Liver (tissue), 9 donors: ENCODE measurements around the gene PPP1R3A. TPM values are rescaled to one million over a fixed set of nuclear protein-coding genes. Genes with fewer than 3 reads are reported as not detected.

ENCODE experiments used
- DNase-seq: peaks from one replicate; pipeline ENCODE4 v3.0.0-alpha.2; 2017; ENCODE audit warnings: low spot score
- H3K27ac ChIP-seq, 2 donors: one replicate each; pipeline ENCODE4 v1.7.0; 2013; ENCODE audit warnings: inconsistent platforms in 2 of 2, low read length in 2 of 2, control low read depth in 1 of 2, low read depth in 1 of 2, mild to moderate bottlenecking in 1 of 2
- H3K27me3 ChIP-seq, 4 donors: one replicate each; pipeline versions ENCODE4 v1.6.1 to v1.7.0; 2013; ENCODE audit warnings: low read length in 3 of 4, inconsistent platforms in 1 of 4, mild to moderate bottlenecking in 1 of 4, moderate library complexity in 1 of 4; ENCODE audit not compliant: control insufficient read depth in 4 of 4, insufficient read depth in 4 of 4
- H3K36me3 ChIP-seq, 4 donors: one replicate each; pipeline versions ENCODE4 v1.6.1 to v1.7.0; 2013; ENCODE audit warnings: low read length in 3 of 4, mild to moderate bottlenecking in 3 of 4, low read depth in 1 of 4, moderate library complexity in 1 of 4; ENCODE audit not compliant: control insufficient read depth in 4 of 4, insufficient read depth in 3 of 4
- H3K4me1 ChIP-seq, 4 donors: one replicate each; pipeline versions ENCODE4 v1.6.1 to v1.7.0; 2013; ENCODE audit warnings: low read length in 3 of 4, mild to moderate bottlenecking in 3 of 4, moderate library complexity in 1 of 4; ENCODE audit not compliant: control insufficient read depth in 4 of 4, insufficient read depth in 4 of 4
- H3K4me3 ChIP-seq, 3 donors: one replicate each; pipeline versions ENCODE4 v1.6.1 to v1.7.0; 2013; ENCODE audit warnings: low read length in 3 of 3, control low read depth in 1 of 3, low read depth in 1 of 3, mild to moderate bottlenecking in 1 of 3
- H3K9ac ChIP-seq, 2 donors: one replicate each; pipeline ENCODE4 v1.7.0; 2013; ENCODE audit warnings: low read length in 2 of 2, mild to moderate bottlenecking in 2 of 2, moderate library complexity in 2 of 2, control low read depth in 1 of 2, low read depth in 1 of 2
- H3K9me3 ChIP-seq, 4 donors: one replicate each; pipeline versions ENCODE4 v1.6.1 to v1.7.0; 2013; ENCODE audit warnings: low read length in 3 of 4; ENCODE audit not compliant: control insufficient read depth in 4 of 4
- ATF3 ChIP-seq: IDR thresholded peaks from 2 replicates; pipeline ENCODE4 v1.6.1; 2016; ENCODE audit warnings: antibody characterized with exemption
- CTCF ChIP-seq: fragments of 150-350 bp; IDR thresholded peaks from 2 replicates; pipeline ENCODE4 v1.5.1; 2017; ENCODE audit warnings: improper control_type of control experiment, low read depth, low read length; ENCODE audit not compliant: missing input control
- EGR1 ChIP-seq, 2 donors: IDR thresholded peaks; 2 replicates each; pipeline ENCODE4 v1.6.1; 2016 to 2018; ENCODE audit warnings: antibody characterized with exemption in 2 of 2, low read depth in 2 of 2
- FOXA1 ChIP-seq: IDR thresholded peaks from 2 replicates; pipeline ENCODE4 v1.6.1; 2016; ENCODE audit warnings: antibody characterized with exemption
- FOXA2 ChIP-seq: IDR thresholded peaks from 2 replicates; pipeline ENCODE4 v1.6.1; 2016; ENCODE audit warnings: antibody characterized with exemption
- GABPA ChIP-seq, 2 donors: IDR thresholded peaks in 1 of 2; conservative IDR thresholded peaks in 1 of 2; 2 replicates each; pipeline ENCODE4 v1.6.1; 2016; ENCODE audit warnings: antibody characterized with exemption in 2 of 2, mild to moderate bottlenecking in 1 of 2, moderate library complexity in 1 of 2
- HNF4A ChIP-seq, 2 donors: conservative IDR thresholded peaks; 2 replicates each; pipeline ENCODE4 v1.6.1; 2016; ENCODE audit warnings: antibody characterized with exemption in 2 of 2, mild to moderate bottlenecking in 2 of 2
- HNF4G ChIP-seq: IDR thresholded peaks from 2 replicates; pipeline ENCODE4 v1.6.1; 2016; ENCODE audit warnings: antibody characterized with exemption
- JUND ChIP-seq, 2 donors: IDR thresholded peaks; 2 replicates each; pipeline ENCODE4 v1.6.1; 2016; ENCODE audit warnings: antibody characterized with exemption in 2 of 2
- MAX ChIP-seq: IDR thresholded peaks from 2 replicates; pipeline ENCODE4 v1.6.1; 2016; ENCODE audit warnings: antibody characterized with exemption
- NR2F2 ChIP-seq: IDR thresholded peaks from 2 replicates; pipeline ENCODE4 v1.6.1; 2016; ENCODE audit warnings: antibody characterized with exemption
- RAD21 ChIP-seq, 2 donors: IDR thresholded peaks; 2 replicates each; pipeline ENCODE4 v1.6.1; 2016; ENCODE audit warnings: antibody characterized with exemption in 2 of 2, mild to moderate bottlenecking in 2 of 2
- REST ChIP-seq: IDR thresholded peaks from 2 replicates; pipeline ENCODE4 v1.6.1; 2016; ENCODE audit warnings: antibody characterized with exemption, mild to moderate bottlenecking
- RXRA ChIP-seq, 2 donors: IDR thresholded peaks; 2 replicates each; pipeline ENCODE4 v1.6.1; 2017 to 2018; ENCODE audit warnings: antibody characterized with exemption in 2 of 2, mild to moderate bottlenecking in 1 of 2
- SP1 ChIP-seq: IDR thresholded peaks from 2 replicates; pipeline ENCODE4 v1.6.1; 2018; ENCODE audit warnings: antibody characterized with exemption, mild to moderate bottlenecking
- TAF1 ChIP-seq: conservative IDR thresholded peaks from 2 replicates; pipeline ENCODE4 v1.6.1; 2016; ENCODE audit warnings: antibody characterized with exemption, mild to moderate bottlenecking
- YY1 ChIP-seq: IDR thresholded peaks from 2 replicates; pipeline ENCODE4 v1.6.1; 2016; ENCODE audit warnings: antibody characterized with exemption, mild to moderate bottlenecking
- ZBTB33 ChIP-seq: IDR thresholded peaks from 2 replicates; pipeline ENCODE4 v1.6.1; 2016; ENCODE audit warnings: antibody characterized with exemption
- WGBS: extraction: QIAGEN DNeasy Blood & Tissue Kit; methylation state at CpG from one replicate; pipeline ENCODE4 v1.1.7; 2013; 5-methylcytosine and 5-hydroxymethylcytosine counted together
- polyA plus RNA-seq, 2 donors: library from polyadenylated mRNA; stranded (reverse) in 1 of 2; unstranded in 1 of 2; fragments of 200-250 nt in 1 of 2; fragments of >200 nt in 1 of 2; fragmentation: Nextera tagmentation in 1 of 2; extraction: Ambion mirVana in 1 of 2; gene quantifications; one replicate each; pipeline versions ENCODE4 v1.2.1 to v1.2.3, GENCODE V29; 2013 to 2015
- total RNA-seq, 2 donors: library from RNA; depleted of rRNA; stranded (reverse); fragments of >200 nt; gene quantifications; one replicate each; pipeline ENCODE4 v1.2.3, GENCODE V29; 2014
- donor health status: healthy.
- donor health status: healthy.
- donor health status: healthy.
- donor health status: healthy.
- donor health status: healthy.

The PPP1R3A gene
- total and polyA plus RNA-seq, 4 donors: not detected

GRCh38 chr7:113832196-113832745 is 86.5 kb downstream of the PPP1R3A start:
- WGBS: 92% methylated on average over 1 of the region's 1 CpG
- peaks cover 0 to 2% (median 0%) of the 10 kb centered on the region in 4 donors for H3K27me3 ChIP-seq
- H3K9ac ChIP-seq: no peak overlapping the region
- DNase-seq: no peak
- H3K4me1 ChIP-seq: no peaks in the 10 kb centered on the region
- no peak overlapping the region for H3K4me3 ChIP-seq
- H3K9me3 ChIP-seq: no peaks in the 10 kb centered on the region
- TF ChIP-seq REST (no peak), HNF4A (conservative IDR thresholded peaks at IDR 0.05) (no peak), EGR1 (IDR thresholded peaks at IDR 0.05; ENCODE audit: low read depth in 2 of 2) (no peak), ZBTB33 (no peak), RXRA (IDR thresholded peaks at IDR 0.05) (no peak), FOXA1 (no peak), RAD21 (IDR thresholded peaks at IDR 0.05) (no peak), CTCF (no peak), FOXA2 (no peak), ATF3 (no peak), TAF1 (no peak), MAX (no peak)
- no peak overlapping the region for H3K27ac ChIP-seq
- H3K36me3 ChIP-seq: no peaks in the 10 kb centered on the region

- no peak for DNase-seq
These were observed 87.3 kb downstream of the PPP1R3A start for GRCh38 chr7:113831556-113831955.

More at GRCh38 chr7:113831556-113831955, 87.3 kb downstream of the PPP1R3A start:
- peaks cover 0 to 2% (median 0%) of the 10 kb centered on the region in 4 donors for H3K27me3 ChIP-seq
- TF ChIP-seq YY1: no peak
- TF ChIP-seq JUND (IDR thresholded peaks at IDR 0.05): no peak
- no peak for TF ChIP-seq HNF4A (conservative IDR thresholded peaks at IDR 0.05)
- TF ChIP-seq REST: no peak
- TF ChIP-seq FOXA1: no peak
- no peak for TF ChIP-seq MAX
- no peak for TF ChIP-seq GABPA (IDR thresholded peaks at IDR 0.05 in 1 of 2, conservative IDR thresholded peaks at IDR 0.05 in 1 of 2)
- TF ChIP-seq ATF3: no peak
- no peak for TF ChIP-seq RAD21 (IDR thresholded peaks at IDR 0.05)
- no peak for TF ChIP-seq EGR1 (IDR thresholded peaks at IDR 0.05; ENCODE audit: low read depth in 2 of 2)
- TF ChIP-seq HNF4G: no peak
- no peak for TF ChIP-seq RXRA (IDR thresholded peaks at IDR 0.05)
- no peak for TF ChIP-seq FOXA2
- no peak for TF ChIP-seq SP1
- TF ChIP-seq NR2F2: no peak
- WGBS: 18% methylated on average over 1 of the region's 1 CpG
- H3K4me1 ChIP-seq: no peaks in the 10 kb centered on the region
- H3K27ac ChIP-seq: no peak overlapping the region
- H3K4me3 ChIP-seq: no peak overlapping the region
- no peaks in the 10 kb centered on the region for H3K9me3 ChIP-seq
- H3K9ac ChIP-seq: no peak overlapping the region
- no peaks in the 10 kb centered on the region for H3K36me3 ChIP-seq
